Measurements from ENCODE around the gene LENG9.

GRCh38 chr19:54480051-54480450 lies 16.5 kb upstream of the LENG9 start:
- no peak for TF ChIP-seq CTCF (IDR thresholded peaks at IDR 0.05 in 8 of 11, conservative IDR thresholded peaks at IDR 0.05 in 3 of 11)
- no peak for TF ChIP-seq POLR2AphosphoS5 (IDR thresholded peaks at IDR 0.05)
